Endothelial cell of umbilical vein (primary cell): Measurements from ENCODE around the gene NRSN1. TPM values are rescaled to one million over a fixed set of nuclear protein-coding genes. Genes with fewer than 3 reads are reported as not detected.

Experiments used
- BruUV-seq: library from RNA; stranded (reverse); fragments of 400-500 nt; replicated peaks from 2 replicates; lab custom pipeline; 2021; lab: Mats Ljungman, UMichigan
- CTCF ChIA-PET: fragments of 300-600, 350-600 bp; sonication (Branson Sonifier 250); formaldehyde crosslinking; loops from one replicate; lab custom pipeline; 2021; ENCODE audit warnings: antibody characterized with exemption, inconsistent platforms; lab: Charles Lee
- POLR2A ChIA-PET: fragments of 300-600, 350-600 bp; sonication (Branson Sonifier 250); formaldehyde crosslinking; loops from one replicate; lab custom pipeline; 2021; ENCODE audit warnings: antibody characterized with exemption, inconsistent platforms; lab: Charles Lee
- DNase-seq: peaks from one replicate; pipeline ENCODE4 v3.0.0-alpha.2; 2011; ENCODE audit warnings: low read depth, low spot score
- FAIRE-seq: peaks from 2 replicates; lab custom pipeline; 2011; peaks lifted over from hg19 to GRCh38; lab: Jason Lieb, UNC
- H2AFZ ChIP-seq: 2 replicates; pipeline ENCODE4 v1.6.0; 2012; ENCODE audit warnings: low read depth, low read length, control low read depth, inconsistent platforms
- H3K27ac ChIP-seq: 2 replicates; pipeline ENCODE4 v1.5.1; 2011; ENCODE audit warnings: low read depth, mild to moderate bottlenecking, control low read depth, low read length, moderate library complexity; ENCODE audit not compliant: insufficient read depth
- H3K27me3 ChIP-seq, 2 experiments: 2 replicates each; pipeline versions ENCODE4 v1.6.0 to v1.6.1; 2011; ENCODE audit warnings: low read length in 2 of 2, mixed read lengths in 1 of 2; ENCODE audit not compliant: control insufficient read depth in 2 of 2, insufficient read depth in 2 of 2
- H3K36me3 ChIP-seq, 2 experiments: 2 replicates in 1 of 2; 3 replicates in 1 of 2; pipeline ENCODE4 v1.5.1; 2011; ENCODE audit warnings: low read length in 2 of 2, mild to moderate bottlenecking in 1 of 2, moderate library complexity in 1 of 2; ENCODE audit not compliant: control insufficient read depth in 2 of 2, insufficient read depth in 2 of 2; ENCODE audit errors: extremely low read depth in 1 of 2
- H3K4me1 ChIP-seq: 3 replicates; pipeline ENCODE4 v1.5.1; 2011; ENCODE audit warnings: mild to moderate bottlenecking, low read length; ENCODE audit not compliant: control insufficient read depth, insufficient read depth; ENCODE audit errors: extremely low read depth
- H3K4me2 ChIP-seq: 2 replicates; pipeline ENCODE4 v1.6.1; 2011; ENCODE audit warnings: low read length, control low read depth, mixed read lengths; ENCODE audit not compliant: insufficient read depth
- H3K4me3 ChIP-seq, 3 experiments: fragments of 200-600 bp in 1 of 3; sonication (generic), shearing (Covaris generic) in 1 of 3; replicated peaks in 1 of 3; 2 replicates each; pipeline ENCODE4 v1.5.1; 2011 to 2016; ENCODE audit warnings: control low read depth in 3 of 3, low read length in 3 of 3, mild to moderate bottlenecking in 2 of 3, inconsistent platforms in 1 of 3, low read depth in 1 of 3, moderate library complexity in 1 of 3; ENCODE audit not compliant: insufficient read depth in 1 of 3
- H3K79me2 ChIP-seq: 2 replicates; pipeline ENCODE4 v1.6.0; 2012; ENCODE audit warnings: low read length, inconsistent platforms; ENCODE audit not compliant: control insufficient read depth, insufficient read depth
- H3K9ac ChIP-seq: replicated peaks from 2 replicates; pipeline ENCODE3; 2011; ENCODE audit warnings: low read length, control low read depth; ENCODE audit not compliant: insufficient read depth; ENCODE audit errors: extremely low read depth
- H3K9me1 ChIP-seq: replicated peaks from 3 replicates; pipeline ENCODE4 v1.6.0; 2011; ENCODE audit warnings: mild to moderate bottlenecking, low read length; ENCODE audit not compliant: control insufficient read depth, insufficient read depth; ENCODE audit errors: extremely low read depth
- H3K9me3 ChIP-seq: replicated peaks from 2 replicates; pipeline ENCODE4 v1.5.1; 2012; ENCODE audit warnings: low read length, inconsistent platforms; ENCODE audit not compliant: control insufficient read depth, insufficient read depth
- H4K20me1 ChIP-seq: replicated peaks from 2 replicates; pipeline ENCODE3; 2011; ENCODE audit warnings: mild to moderate bottlenecking, low read length; ENCODE audit not compliant: control insufficient read depth, insufficient read depth; ENCODE audit errors: extremely low read depth
- EZH2 ChIP-seq: IDR thresholded peaks from 2 replicates; pipeline ENCODE4 v1.6.1; 2012; ENCODE audit warnings: borderline replicate concordance, low read depth, mild to moderate bottlenecking, moderate library complexity, low read length, inconsistent platforms; ENCODE audit not compliant: severe bottlenecking
- FOS ChIP-seq: IDR thresholded peaks from 2 replicates; pipeline ENCODE4 v1.6.1; 2011; ENCODE audit warnings: mild to moderate bottlenecking, low read length, moderate library complexity, borderline replicate concordance; ENCODE audit not compliant: insufficient read depth
- GATA2 ChIP-seq: IDR thresholded peaks from 2 replicates; pipeline ENCODE4 v1.7.0; 2011; ENCODE audit warnings: low read depth, mild to moderate bottlenecking, moderate library complexity, mixed read lengths, low read length; ENCODE audit not compliant: insufficient read length, insufficient read depth
- JUN ChIP-seq: IDR thresholded peaks from 2 replicates; pipeline ENCODE4 v1.6.1; 2011; ENCODE audit warnings: borderline replicate concordance, low read depth; ENCODE audit not compliant: insufficient read length, insufficient read depth
- MYC ChIP-seq: IDR thresholded peaks from one replicate; pipeline ENCODE4 v1.6.1; 2011; ENCODE audit warnings: mild to moderate bottlenecking, low read depth, low read length
- POLR2A ChIP-seq: IDR thresholded peaks from 2 replicates; pipeline ENCODE4 v1.6.1; 2012; ENCODE audit warnings: low read depth, mild to moderate bottlenecking, control low read depth, low read length
- POLR2AphosphoS5 ChIP-seq: IDR thresholded peaks from 2 replicates; pipeline ENCODE4 v1.6.1; 2012; ENCODE audit warnings: low read depth, mild to moderate bottlenecking, control low read depth, low read length, moderate library complexity; ENCODE audit not compliant: insufficient read depth
- dilution Hi-C: fragments of 300-500 bp; cut with MboI; formaldehyde crosslinking; loops from one replicate; pipeline ENCODE4 v1.15.0; 2019; ENCODE audit warnings: low sequenced_read_pairs; ENCODE audit not compliant: extremely low pct_ligation_motif_present
- intact Hi-C: fragments of 100-400 bp; cut with micrococcal nuclease; formaldehyde crosslinking; loops from one replicate; pipeline ENCODE4 v1.10.0; 2022
- polyA plus RNA-seq, 4 experiments: library from polyadenylated mRNA; depleted of rRNA in 3 of 4; stranded (reverse) in 3 of 4; unstranded in 1 of 4; fragments of >200 nt; gene quantifications; 2 replicates each; pipeline versions ENCODE4 v1.2.1 to v1.2.3, GENCODE V29; 2011 to 2012; ENCODE audit warnings: missing spikeins in 1 of 4
- total RNA-seq: library from RNA; stranded (reverse); gene quantifications from 2 replicates; pipeline ENCODE4 v1.2.3, GENCODE V29; 2021
- TF ChIP-seq, protein P1 (sequence below): IDR thresholded peaks from 2 replicates; pipeline ENCODE4 v1.6.1; 2011; ENCODE audit not compliant: insufficient read depth, insufficient read length
- TF ChIP-seq, protein P2 (sequence below), 2 donors: IDR thresholded peaks; 1 replicate in 1 of 2; 2 replicates in 1 of 2; pipeline ENCODE4 v1.5.1; 2011; ENCODE audit warnings: low read length in 2 of 2, mild to moderate bottlenecking in 2 of 2, moderate library complexity in 2 of 2, control low read depth in 1 of 2, inconsistent platforms in 1 of 2, low read depth in 1 of 2; ENCODE audit not compliant: insufficient read depth in 1 of 2; ENCODE audit errors: extremely low read depth in 1 of 2

The NRSN1 gene
- total and polyA plus RNA-seq, 2 donors (not counting 3 experiments of a cell fraction or from before 2014, with no cell fraction given), result not detected

DNA sequence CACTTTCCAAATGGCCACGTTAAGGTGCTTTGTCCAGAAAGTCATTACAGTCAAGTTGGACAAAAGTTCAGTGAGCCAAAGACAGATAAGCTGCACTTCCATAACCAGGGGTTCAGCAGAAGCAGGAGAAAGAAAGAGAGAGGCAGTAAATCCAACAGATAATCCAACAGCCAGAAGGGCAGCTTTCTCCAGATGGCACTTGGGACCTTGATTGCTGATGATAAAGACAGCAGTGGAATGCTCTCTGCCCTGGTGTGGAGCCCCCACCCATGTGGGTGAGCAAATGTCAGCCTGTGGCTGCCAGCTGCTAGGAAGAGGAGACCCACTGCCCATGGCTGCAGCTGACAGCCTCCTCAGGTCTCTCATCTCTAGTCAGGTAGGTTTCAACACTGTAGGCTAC, 18.7 kb upstream of the NRSN1 start:
- dilution Hi-C loops, result no loop called here
- no peak overlapping the region for H3K9ac ChIP-seq
- H3K4me3 ChIP-seq, result no peak overlapping the region
- no peak overlapping the region for H3K27ac ChIP-seq
- DNase-seq (no peak), FAIRE-seq (no peak)
- no TSS peak for BruUV-seq
- no peaks in the 10 kb centered on the region for H3K9me3 ChIP-seq
- POLR2A ChIA-PET, result no interaction called here
- no peaks in the 10 kb centered on the region for H3K36me3 ChIP-seq
- no peak overlapping the region for H2AFZ ChIP-seq
- no peaks in the 10 kb centered on the region for H4K20me1 ChIP-seq
- no peaks in the 10 kb centered on the region for H3K4me1 ChIP-seq
- CTCF ChIA-PET, result no interaction called here
- intact Hi-C loops, result no loop called here
- H3K27me3 ChIP-seq, result no peaks in the 10 kb centered on the region
- no peaks in the 10 kb centered on the region for H3K79me2 ChIP-seq
- no peaks in the 10 kb centered on the region for H3K9me1 ChIP-seq
- TF ChIP-seq, protein P1, sequence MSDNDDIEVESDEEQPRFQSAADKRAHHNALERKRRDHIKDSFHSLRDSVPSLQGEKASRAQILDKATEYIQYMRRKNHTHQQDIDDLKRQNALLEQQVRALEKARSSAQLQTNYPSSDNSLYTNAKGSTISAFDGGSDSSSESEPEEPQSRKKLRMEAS, result no peak
- no peak for TF ChIP-seq FOS
- TF ChIP-seq POLR2A, result no peak
- TF ChIP-seq GATA2, result no peak
- TF ChIP-seq, protein P2, sequence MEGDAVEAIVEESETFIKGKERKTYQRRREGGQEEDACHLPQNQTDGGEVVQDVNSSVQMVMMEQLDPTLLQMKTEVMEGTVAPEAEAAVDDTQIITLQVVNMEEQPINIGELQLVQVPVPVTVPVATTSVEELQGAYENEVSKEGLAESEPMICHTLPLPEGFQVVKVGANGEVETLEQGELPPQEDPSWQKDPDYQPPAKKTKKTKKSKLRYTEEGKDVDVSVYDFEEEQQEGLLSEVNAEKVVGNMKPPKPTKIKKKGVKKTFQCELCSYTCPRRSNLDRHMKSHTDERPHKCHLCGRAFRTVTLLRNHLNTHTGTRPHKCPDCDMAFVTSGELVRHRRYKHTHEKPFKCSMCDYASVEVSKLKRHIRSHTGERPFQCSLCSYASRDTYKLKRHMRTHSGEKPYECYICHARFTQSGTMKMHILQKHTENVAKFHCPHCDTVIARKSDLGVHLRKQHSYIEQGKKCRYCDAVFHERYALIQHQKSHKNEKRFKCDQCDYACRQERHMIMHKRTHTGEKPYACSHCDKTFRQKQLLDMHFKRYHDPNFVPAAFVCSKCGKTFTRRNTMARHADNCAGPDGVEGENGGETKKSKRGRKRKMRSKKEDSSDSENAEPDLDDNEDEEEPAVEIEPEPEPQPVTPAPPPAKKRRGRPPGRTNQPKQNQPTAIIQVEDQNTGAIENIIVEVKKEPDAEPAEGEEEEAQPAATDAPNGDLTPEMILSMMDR (IDR thresholded peaks at IDR 0.05; ENCODE audit: extremely low read depth in 1 of 2, insufficient read depth in 1 of 2, low read depth in 1 of 2, low read length in 2 of 2), result no peak
- no peak for TF ChIP-seq EZH2
- no peak for TF ChIP-seq POLR2AphosphoS5
- no peak for TF ChIP-seq MYC
- no peak for TF ChIP-seq JUN
- no peak overlapping the region for H3K4me2 ChIP-seq
